LNCAP (cell line): Measurements from ENCODE around the gene TMEM127.

Experiments used
- CTCF ChIP-seq: fragments of 450-650 bp; IDR thresholded peaks from 2 replicates; pipeline ENCODE4 v1.5.1; 2017; ENCODE audit warnings: mild to moderate bottlenecking

TMEM127 gene

GRCh38 chr2:96251721-96252292, 14.0 kb downstream of the TMEM127 start:
- TF ChIP-seq CTCF, result no peak

DNA sequence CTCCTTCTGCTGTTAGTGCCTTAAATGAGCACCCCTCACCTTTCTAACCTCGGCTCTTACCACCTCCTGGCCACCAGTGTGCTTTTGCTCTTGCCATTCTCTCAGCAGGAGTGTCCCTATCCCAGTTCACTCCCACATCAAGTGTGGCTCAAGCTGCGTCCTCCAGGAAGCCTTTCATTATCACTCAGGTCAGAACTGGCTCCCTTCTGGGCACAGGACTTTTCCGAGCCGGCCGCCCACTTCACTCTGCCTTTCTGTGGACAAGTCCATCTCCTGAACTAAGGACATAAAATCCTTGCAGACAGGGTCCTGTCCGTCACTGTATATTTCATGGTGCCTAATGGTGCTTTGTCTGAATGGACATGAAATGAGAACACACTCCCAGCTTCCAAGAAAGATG, 15.6 kb downstream of the TMEM127 start:
- no peak for TF ChIP-seq CTCF

- no peak for TF ChIP-seq CTCF
These were observed 16.1 kb downstream of the TMEM127 start for GRCh38 chr2:96249654-96250053.

DNA sequence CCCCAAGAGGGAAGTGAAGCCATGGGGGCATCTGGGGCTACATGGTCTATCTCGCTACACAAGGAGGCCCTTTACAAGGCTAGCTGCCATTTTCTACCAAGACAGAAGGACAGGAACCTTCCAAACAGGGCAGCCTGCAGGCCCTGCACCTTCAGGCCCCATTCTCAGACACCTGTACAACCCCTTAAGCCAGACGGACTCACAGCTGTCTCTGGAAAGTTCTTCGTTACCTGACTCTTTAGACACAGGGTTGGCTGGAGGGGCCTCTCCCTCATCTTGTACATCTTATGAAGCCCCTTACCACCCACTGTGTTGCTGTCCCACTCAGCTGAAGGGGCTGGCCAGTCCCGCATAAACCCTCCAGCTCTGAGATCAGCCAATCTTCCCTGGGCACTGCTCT, 17.2 kb downstream of the TMEM127 start:
- TF ChIP-seq CTCF, result no peak

DNA sequence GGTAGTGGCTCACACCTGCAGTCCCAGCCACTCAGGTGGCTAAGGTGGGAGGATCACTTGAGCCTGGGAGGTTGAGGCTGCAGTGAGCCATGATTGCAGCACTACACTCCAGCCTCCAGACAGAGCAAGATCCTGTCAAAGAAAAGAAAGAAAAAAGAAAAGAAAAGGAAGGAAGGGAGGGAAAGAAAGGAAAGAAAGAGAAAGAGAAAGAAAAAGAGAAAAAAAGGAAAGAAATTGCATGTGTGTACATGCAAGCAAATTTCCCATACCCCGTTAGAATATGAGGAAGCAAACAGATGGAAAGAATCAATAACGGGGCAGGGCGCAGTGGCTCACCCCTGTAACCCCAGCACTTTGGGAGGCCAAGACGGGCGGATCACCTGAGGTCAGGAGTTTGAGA, 17.9 kb downstream of the TMEM127 start:
- TF ChIP-seq CTCF, result no peak

- no peak for TF ChIP-seq CTCF
These were observed 18.8 kb downstream of the TMEM127 start for GRCh38 chr2:96247009-96247408.

DNA sequence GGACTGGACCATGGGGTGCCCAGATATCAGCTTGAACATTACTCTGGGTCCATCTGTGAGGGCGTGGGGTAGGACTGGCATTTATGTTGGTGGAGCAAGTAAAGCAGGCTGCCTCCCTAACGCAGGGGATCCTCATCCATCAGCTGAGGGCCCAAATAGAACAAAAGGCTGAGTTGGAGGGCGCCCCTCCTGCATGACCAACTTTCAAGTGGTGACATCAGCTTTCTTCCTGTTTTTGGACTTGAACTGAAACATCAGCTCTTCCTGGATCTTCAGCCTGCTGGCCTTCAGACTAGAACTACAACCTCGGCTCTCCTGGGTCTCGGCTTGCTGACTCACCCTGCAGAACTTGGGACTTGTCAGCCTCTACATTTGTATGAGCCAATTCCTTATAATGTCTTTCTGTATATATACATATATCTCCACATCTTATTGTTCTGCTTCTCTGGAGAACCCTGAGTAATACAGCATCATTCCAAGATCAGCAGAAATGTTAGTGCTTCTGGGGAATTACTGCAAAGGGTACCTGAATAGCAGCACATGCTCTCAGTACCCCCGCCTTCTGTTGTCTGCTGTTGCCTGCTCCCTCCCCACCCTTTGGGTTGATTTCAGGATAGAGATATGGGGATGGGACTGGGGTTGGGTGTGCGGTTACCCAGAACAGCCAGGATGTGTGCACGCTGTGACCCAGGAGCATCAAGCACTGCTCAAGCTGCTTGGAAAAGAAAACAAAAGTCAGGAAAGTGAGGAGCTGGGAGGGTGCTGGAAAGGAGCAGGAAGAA, 20.0 kb downstream of the TMEM127 start:
- TF ChIP-seq CTCF, result no peak
